IMR-90 (cell line): ENCODE results near the gene LARP4B.

Experiments used
- BHLHE40 ChIP-seq: fragments of 150-350 bp; IDR thresholded peaks from 2 replicates; pipeline ENCODE4 v1.6.1; 2016; ENCODE audit warnings: mild to moderate bottlenecking, low read depth, low read length
- CEBPB ChIP-seq: IDR thresholded peaks from 2 replicates; pipeline ENCODE4 v1.6.1; 2012; ENCODE audit warnings: low read depth, low read length, improper control_type of control experiment
- CTCF ChIP-seq: conservative IDR thresholded peaks from 2 replicates; pipeline ENCODE4 v1.5.1; 2012; ENCODE audit warnings: mild to moderate bottlenecking, low read depth, low read length, improper control_type of control experiment
- MAFK ChIP-seq: IDR thresholded peaks from 2 replicates; pipeline ENCODE4 v1.6.1; 2012; ENCODE audit warnings: low read depth, low read length, improper control_type of control experiment
- POLR2A ChIP-seq: IDR thresholded peaks from 2 replicates; pipeline ENCODE4 v1.6.1; 2012; ENCODE audit warnings: mild to moderate bottlenecking, low read depth, low read length
- RAD21 ChIP-seq: IDR thresholded peaks from 2 replicates; pipeline ENCODE4 v1.6.1; 2012; ENCODE audit warnings: low read length, improper control_type of control experiment
- SMC3 ChIP-seq: fragments of 150-350 bp; IDR thresholded peaks from 2 replicates; pipeline ENCODE4 v1.6.1; 2016; ENCODE audit warnings: low read depth, mild to moderate bottlenecking, antibody characterized with exemption, low read length, moderate library complexity
- USF2 ChIP-seq: fragments of 150-350 bp; IDR thresholded peaks from 2 replicates; pipeline ENCODE4 v1.6.1; 2017; ENCODE audit warnings: mild to moderate bottlenecking, antibody characterized with exemption, low read length, low read depth

- TF ChIP-seq POLR2A (no peak), CTCF (no peak), CEBPB (no peak), USF2 (no peak), BHLHE40 (no peak), MAFK (no peak), RAD21 (no peak), SMC3 (no peak)
Observed at GRCh38 chr10:945778-946177, 14.3 kb upstream of the LARP4B start.
